Chondrocyte (in vitro differentiated cells): Measurements from ENCODE around the gene MAN2B1. TPM values are rescaled to one million over a fixed set of nuclear protein-coding genes. Genes with fewer than 3 reads are reported as not detected.
"Not testable (repeated sequence)": the region's sequence is repeated elsewhere in the genome, so short reads cannot be mapped to it uniquely, and the experiment has no call there.

Experiments
- DNase-seq: peaks from one replicate; pipeline ENCODE4 v3.0.0; 2021; ENCODE audit warnings: mixed read lengths, low spot score
- H3K27ac Mint-ChIP-seq: one replicate; pipeline ENCODE4 v1.8.0; 2021; ENCODE audit warnings: mild to moderate bottlenecking, moderate library complexity, mixed read lengths; ENCODE audit not compliant: unreplicated experiment
- H3K27me3 Mint-ChIP-seq: 2 replicates; pipeline ENCODE4 v1.8.0; 2021; ENCODE audit warnings: low read depth, mixed read lengths
- H3K36me3 Mint-ChIP-seq: 2 replicates; pipeline ENCODE4 v1.8.0; 2021; ENCODE audit warnings: low read depth, mixed read lengths
- H3K4me1 Mint-ChIP-seq: 2 replicates; pipeline ENCODE4 v1.8.0; 2021; ENCODE audit warnings: low read depth, mild to moderate bottlenecking, mixed read lengths
- H3K4me3 Mint-ChIP-seq: one replicate; pipeline ENCODE4 v1.8.0; 2021; ENCODE audit warnings: mild to moderate bottlenecking, moderate library complexity, mixed read lengths; ENCODE audit not compliant: unreplicated experiment
- H3K9me3 Mint-ChIP-seq: 2 replicates; pipeline ENCODE4 v1.8.0; 2021; ENCODE audit warnings: low read depth, mixed read lengths
- CTCF ChIP-seq: fragments of 200-600 bp; sonication (generic); IDR thresholded peaks from 2 replicates; pipeline ENCODE4 v1.5.0; 2021; ENCODE audit warnings: antibody characterized with exemption, mild to moderate bottlenecking, moderate library complexity
- total RNA-seq: library from RNA; stranded (reverse); gene quantifications from 3 replicates; pipeline ENCODE4 v1.2.1, GENCODE V29; 2021

The MAN2B1 gene
- total RNA-seq, 1 donor from 2014 or later: 104 TPM

- H3K27me3 Mint-ChIP-seq: no peaks in the 10 kb centered on the region
- no peaks in the 10 kb centered on the region for H3K4me1 Mint-ChIP-seq
- H3K9me3 Mint-ChIP-seq: peaks cover 28% of the 10 kb centered on the region
- no peak overlapping the region for H3K4me3 Mint-ChIP-seq
- TF ChIP-seq CTCF: no peak
- peaks cover 51% of the 10 kb centered on the region for H3K36me3 Mint-ChIP-seq
- DNase-seq: no peak
- H3K27ac Mint-ChIP-seq: no peak overlapping the region
These were observed 38.2 kb downstream of the MAN2B1 start for GRCh38 chr19:12628040-12629022.

- H3K36me3 Mint-ChIP-seq: peaks cover 53% of the 10 kb centered on the region
- peaks cover 28% of the 10 kb centered on the region for H3K9me3 Mint-ChIP-seq
- H3K4me1 Mint-ChIP-seq: no peaks in the 10 kb centered on the region
- DNase-seq: no peak
- no peak overlapping the region for H3K4me3 Mint-ChIP-seq
- TF ChIP-seq CTCF: no peak
- no peaks in the 10 kb centered on the region for H3K27me3 Mint-ChIP-seq
- H3K27ac Mint-ChIP-seq: no peak overlapping the region
These were observed 39.6 kb downstream of the MAN2B1 start for GRCh38 chr19:12626958-12627357.

GRCh38 chr19:12623361-12624031 lies 43.0 kb downstream of the MAN2B1 start:
- DNase-seq: no peak
- Mint-ChIP-seq H3K27me3 (no peaks in the 10 kb centered on the region), H3K4me3 (no peak overlapping the region), H3K27ac (no peak overlapping the region), H3K9me3 (peaks cover 14% of the 10 kb centered on the region), H3K36me3 (peaks cover 37% of the 10 kb centered on the region), H3K4me1 (no peaks in the 10 kb centered on the region)
- TF ChIP-seq CTCF: no peak

- H3K4me1 Mint-ChIP-seq, H3K9me3 Mint-ChIP-seq, H3K27me3 Mint-ChIP-seq, DNase-seq, H3K27ac Mint-ChIP-seq, H3K4me3 Mint-ChIP-seq: not testable (repeated sequence)
- peaks cover 20% of the 10 kb centered on the region for H3K36me3 Mint-ChIP-seq
These were observed 45.1 kb downstream of the MAN2B1 start for GRCh38 chr19:12621253-12622024.

- no peak for DNase-seq
- Mint-ChIP-seq H3K36me3 (peaks cover 12% of the 10 kb centered on the region), H3K4me3 (no peak overlapping the region), H3K9me3 (no peaks in the 10 kb centered on the region), H3K4me1 (peaks cover 27% of the 10 kb centered on the region), H3K27ac (peak overlapping the region; percentile 41), H3K27me3 (no peaks in the 10 kb centered on the region)
- no peak for TF ChIP-seq CTCF
These were observed 48.9 kb downstream of the MAN2B1 start for GRCh38 chr19:12617646-12618045.
